CD4-positive, alpha-beta T cell treated with Interleukin-6 at 100 ng/mL for 8 hours (primary cell): ENCODE measurements around the gene TM7SF3.
"Not testable (repeated sequence)": the region's sequence is repeated elsewhere in the genome, so short reads cannot be mapped to it uniquely, and the experiment has no call there.

Experiments
- DNase-seq: peaks from one replicate; pipeline ENCODE4 v3.0.0-alpha.2; 2020; ENCODE audit warnings: mixed read lengths, low spot score

Gene TM7SF3

DNA sequence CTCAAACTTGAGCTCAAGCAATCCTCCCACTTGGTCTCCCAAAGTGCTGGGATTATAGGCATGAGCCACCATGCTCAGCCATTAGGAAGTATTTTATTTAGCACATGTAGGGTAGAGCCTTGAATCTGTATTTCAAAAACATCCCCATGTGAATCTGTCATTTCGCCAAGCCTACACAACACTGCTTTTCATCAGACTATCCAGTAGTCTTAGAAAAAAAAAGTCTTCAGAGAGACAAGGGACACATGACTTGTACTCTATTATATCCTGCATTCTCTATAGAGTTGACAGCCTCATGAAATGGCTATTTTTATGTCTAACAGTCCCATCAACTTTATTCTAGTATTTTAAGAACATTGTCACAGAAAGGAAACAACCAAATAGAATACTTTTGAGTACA, 35.4 kb downstream of the TM7SF3 start:
- no peak for DNase-seq

DNA sequence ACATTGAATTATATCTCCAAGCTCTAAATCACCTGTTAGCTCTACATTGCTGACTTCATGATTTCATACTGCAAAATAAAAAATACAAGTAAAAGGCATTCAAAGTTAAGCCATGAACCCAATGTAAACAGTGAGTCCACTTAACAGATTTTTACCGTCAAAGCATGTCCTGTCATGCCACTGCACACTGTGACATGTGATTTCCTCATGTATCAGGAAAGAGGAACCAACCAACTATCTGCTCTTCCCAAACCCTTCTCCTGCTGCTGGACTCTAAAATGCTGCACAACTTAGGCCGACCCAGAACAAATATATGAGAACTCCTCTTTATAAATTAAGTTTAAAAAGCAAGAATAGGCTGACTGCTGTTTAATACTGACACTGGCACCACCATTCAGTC, 37.5 kb downstream of the TM7SF3 start:
- DNase-seq, result no peak

DNA sequence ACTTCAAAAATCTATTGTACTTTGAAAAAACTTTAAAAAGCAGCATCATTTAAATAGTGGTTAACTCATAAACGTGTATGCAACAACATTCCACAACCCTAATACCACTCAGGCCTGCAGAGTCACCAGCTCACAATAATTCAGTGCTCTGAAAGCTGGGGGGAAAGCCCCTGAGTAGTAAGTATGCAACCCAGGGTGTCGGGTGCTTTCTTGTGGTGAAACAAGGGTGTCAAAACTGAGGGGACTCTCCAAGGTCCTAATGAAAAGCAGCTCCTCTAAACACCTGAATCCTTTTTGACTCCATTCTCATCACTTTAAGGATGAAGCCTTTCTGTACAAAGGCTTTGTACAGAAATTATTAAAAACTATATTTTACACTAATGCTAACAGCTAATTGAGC, 42.2 kb downstream of the TM7SF3 start:
- peak; percentile 58 for DNase-seq

- DNase-seq, result no peak
Observed at GRCh38 chr12:26970136-26970535, 44.0 kb downstream of the TM7SF3 start.

DNA sequence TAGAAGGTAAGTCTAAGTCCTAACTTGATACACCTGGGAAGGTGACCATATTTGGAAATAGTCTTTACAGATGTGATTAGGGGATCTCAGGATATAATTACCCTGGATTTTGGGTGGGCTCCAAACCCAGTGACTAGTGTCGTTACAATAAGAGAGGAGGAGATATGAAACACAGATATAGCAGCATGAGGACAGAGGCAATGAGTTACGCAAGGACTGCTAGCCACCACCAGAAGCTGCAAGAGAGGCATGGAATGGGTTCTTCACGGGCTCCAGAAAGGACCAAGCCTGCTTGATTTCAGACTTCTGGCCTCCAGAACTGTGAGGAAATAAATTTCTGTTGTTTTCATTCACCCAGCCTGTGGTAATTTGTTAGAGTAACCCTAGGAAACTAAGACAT, 47.3 kb downstream of the TM7SF3 start:
- no peak for DNase-seq

- no peak for DNase-seq
Observed at GRCh38 chr12:26963413-26963812, 50.8 kb downstream of the TM7SF3 start.

GRCh38 chr12:26961803-26962202, 52.4 kb downstream of the TM7SF3 start:
- DNase-seq, result no peak

GRCh38 chr12:26961391-26961790, 52.8 kb downstream of the TM7SF3 start:
- DNase-seq, result not testable (repeated sequence)

DNA sequence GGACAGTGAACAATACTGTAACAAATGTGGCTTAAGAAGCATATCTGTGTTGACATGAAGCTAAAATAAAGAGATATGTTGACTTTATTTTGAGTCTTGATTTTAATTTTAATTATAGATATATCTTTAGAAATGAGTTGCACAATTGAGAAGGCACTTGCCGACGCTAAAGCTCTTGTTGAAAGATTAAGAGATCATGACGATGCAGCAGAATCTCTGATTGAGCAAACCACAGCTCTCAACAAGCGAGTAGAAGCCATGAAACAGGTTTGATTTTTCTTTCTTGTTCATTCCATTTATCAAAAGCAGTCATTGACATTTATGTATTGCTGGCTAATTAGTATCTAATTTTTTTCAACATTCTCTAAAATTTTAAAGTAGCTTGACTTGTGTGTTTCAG, 60.2 kb downstream of the TM7SF3 start:
- DNase-seq, result no peak

DNA sequence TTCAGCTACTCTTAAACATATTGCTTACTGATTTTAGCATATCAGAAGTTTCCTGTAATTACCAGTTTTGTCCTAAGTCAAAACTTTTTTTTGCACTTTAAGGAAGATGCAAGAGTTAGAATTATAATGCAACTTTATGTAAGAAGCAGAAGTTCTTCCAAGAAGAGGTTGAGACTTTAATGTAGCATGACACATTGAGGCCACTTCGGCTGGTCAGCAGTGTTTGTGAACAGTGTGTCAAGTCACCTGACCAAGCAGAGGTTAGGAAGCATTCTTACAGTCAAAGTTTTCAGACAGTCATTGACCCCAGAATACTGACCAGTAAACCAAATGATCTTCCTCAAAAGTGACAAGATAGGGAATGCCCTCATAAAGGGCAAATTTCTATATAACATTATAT, 60.7 kb downstream of the TM7SF3 start:
- no peak for DNase-seq

GRCh38 chr12:26948309-26948708, 65.9 kb downstream of the TM7SF3 start:
- DNase-seq, result no peak

DNA sequence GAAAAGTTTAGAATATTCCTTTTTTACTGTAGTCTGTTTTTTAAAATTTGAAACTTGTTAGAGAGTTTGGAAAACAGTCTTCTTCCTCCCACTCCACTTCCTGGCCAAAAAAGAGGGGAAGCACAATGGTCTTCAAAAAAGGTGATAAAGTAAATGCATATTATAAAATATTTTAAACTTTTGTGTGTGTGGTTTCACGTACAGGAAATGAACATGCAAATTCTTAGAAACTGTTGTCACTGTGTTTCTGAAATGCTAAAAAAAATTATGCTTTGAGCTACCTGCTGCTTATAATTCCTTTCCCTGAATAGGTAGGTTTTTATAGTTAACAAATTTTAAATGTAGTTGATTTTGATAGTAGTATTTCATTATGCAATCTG, 73.0 kb downstream of the TM7SF3 start:
- DNase-seq, result peak; percentile 11

DNA sequence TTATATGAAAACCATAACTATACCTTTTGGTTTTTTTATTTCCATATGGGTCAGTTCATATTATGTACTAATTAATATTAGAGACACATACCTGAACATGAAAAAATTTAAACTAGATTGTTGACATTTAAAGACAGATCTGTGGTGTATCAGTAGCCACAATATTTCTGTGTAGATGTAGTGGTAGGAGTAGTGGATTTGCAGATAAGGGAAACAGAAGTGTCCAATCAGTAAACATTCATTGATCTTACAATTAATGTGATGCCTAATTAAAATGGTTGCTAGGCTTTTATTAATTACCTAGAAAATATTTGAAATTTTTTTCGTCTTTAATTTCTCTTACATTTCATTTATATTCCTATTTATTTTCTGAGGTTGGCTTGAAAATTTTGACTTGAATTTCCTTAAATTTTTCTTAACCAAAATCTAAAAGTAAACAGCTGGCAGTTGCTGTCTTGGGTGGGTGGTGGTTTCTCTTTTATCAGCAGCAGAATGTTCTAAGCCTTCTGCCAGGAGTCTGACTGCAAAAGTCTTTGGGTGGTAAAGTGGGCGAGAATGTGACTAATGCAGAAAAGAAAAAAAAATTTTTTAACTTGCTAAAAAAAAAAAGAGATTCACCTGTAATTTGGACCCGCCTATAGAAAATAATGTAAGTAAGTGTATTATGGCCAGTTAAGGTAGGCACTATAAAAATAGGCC, 73.5 kb downstream of the TM7SF3 start:
- DNase-seq, result peak; percentile 33

GRCh38 chr12:26939953-26940352, 74.2 kb downstream of the TM7SF3 start:
- DNase-seq, result no peak

GRCh38 chr12:26939192-26939832, 74.9 kb downstream of the TM7SF3 start:
- DNase-seq, result no peak

DNA sequence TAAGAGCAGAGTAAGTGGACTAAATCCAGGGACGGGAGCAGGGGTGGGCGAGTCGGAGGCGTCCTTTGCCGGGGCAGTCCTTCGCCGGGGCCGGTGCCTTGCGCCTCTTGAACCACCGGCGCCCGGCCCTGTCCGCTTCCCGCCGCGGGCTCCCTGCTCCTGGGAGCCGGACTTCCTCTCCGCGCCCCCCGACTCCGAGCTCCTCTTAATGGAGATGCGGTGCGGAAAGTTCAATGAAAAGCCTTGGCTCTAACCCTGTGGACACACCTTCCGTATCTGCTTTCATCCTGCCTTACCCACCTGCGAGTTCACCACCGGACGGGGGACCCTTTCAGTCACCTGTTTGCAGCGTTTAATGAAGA, 75.5 kb downstream of the TM7SF3 start:
- DNase-seq, result no peak

- DNase-seq, result peak; percentile 97
Observed at GRCh38 chr12:26937863-26938700, 76.1 kb downstream of the TM7SF3 start, which contains the start of the genes FGFR1OP2 and INTS13. Gene FGFR1OP2 (plus strand): TSS chr12:26938470. CDS start chr12:26954159, 15,689 bp downstream. Gene INTS13 (minus strand): TSS chr12:26937981. CDS start chr12:26936803, 1,178 bp downstream.

DNA sequence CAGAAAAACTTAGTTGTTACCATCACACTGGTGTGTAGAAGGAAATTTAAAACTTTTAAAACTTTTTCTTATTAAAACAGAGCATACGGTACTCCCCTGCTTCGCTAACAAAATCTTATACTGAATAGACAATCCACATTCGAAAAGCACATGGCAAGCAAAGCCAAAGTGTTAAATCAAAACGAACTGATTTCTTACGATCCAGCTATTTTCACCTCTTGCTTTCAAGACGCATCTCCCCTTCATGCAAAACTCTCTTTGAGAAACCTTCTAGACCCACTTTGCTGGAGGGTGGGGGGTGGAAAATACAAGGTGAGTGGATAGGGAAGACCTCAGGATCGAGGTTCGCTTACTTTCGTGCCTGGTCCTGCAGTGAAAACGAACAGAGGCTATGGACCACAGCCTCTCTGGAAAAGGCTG, 76.7 kb downstream of the TM7SF3 start:
- DNase-seq, result no peak

DNA sequence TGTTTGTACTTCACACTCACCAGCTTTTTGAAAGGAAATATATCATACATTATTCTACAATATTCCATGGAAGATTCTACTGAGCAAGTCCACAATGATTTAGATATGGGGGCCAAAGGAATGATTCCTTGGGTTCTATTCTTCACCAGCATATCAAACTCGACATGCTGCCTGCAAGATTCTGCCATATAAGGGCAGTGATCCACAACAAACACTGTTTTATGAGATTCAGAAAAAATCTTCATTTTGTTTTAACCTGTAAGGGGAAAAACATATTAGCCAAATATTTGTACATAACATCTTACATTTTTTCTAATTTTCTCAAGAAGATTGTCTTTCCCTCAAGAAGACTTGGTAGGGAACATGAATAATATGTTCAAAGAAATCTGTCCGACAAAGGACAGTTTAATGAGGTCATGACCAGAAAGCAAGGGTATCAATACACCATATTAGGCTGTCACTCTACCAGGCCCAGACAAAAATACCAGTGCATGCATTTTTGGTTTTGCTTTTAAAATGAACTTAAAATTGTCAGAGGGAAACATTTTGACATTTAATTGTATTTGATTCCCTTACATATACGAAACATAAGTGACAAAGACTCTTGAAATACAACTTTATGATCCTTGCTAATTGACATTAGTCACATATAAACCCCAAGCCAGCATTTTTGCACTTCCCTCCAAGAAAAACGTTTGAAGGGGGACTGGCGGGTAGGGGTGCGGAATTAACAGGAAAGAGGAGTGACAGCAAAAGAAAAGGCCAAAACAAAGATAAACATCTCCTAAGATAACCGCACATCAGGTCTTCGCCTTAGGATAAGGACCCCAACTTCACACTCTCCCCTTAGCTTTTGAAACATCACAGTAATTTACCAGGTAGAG, 77.4 kb downstream of the TM7SF3 start:
- DNase-seq, result no peak

DNA sequence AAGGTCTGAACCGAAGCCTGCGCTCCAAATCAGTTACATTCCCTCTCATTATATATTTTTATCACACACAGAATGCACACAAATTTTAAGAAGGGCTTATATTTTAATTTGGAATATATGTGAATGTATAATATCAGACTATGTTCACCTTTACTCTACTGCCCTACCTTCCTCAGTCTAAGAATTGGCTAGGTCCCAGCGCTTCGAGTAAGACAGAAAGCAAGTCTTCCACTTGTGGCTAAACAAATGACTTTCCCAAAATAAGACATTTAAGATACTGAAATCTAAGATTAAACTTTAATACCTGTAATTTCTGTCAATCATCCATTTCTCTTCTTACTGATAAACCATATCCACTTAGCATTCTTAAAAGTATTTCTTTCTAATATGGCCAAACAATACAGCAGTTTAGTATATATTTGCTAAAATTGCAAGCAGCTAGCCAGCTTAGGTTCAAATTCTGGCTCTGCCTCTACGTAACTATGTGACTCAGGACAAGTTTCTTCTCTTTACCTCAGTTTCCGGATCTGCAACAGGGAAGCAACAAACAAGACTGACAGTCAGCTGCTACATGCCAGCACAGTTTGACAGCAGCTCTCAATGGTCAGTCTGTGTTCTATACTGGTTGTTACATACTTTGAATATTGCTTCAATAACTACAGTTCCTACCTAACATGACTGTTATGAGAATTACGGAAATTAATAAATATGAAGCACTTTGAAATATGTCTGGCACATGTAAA, 78.4 kb downstream of the TM7SF3 start:
- peak; percentile 16 for DNase-seq

DNA sequence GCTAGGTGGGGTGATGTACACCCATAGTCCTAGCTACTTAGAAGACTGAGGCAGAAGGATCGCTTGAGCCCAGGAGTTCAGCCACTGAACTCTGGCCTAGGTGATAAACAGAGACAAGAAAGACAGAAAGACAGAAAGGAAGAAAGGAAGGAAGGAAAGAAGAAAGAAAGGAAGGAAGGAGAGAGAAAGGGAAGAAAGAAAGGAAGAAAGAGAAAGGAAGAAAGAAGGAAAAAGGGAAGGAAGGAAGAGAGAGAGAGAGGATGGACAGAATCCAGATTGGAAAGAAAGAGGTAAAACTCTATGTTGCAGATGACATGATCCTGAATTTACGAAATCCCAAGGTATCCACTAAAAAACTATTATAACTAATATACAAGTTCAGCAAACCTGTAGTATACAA, 84.6 kb downstream of the TM7SF3 start:
- no peak for DNase-seq
